Panc1 (cell line): ENCODE results near the gene FKBP2. TPM values are rescaled to one million over a fixed set of nuclear protein-coding genes. Genes with fewer than 3 reads are reported as not detected.

Source experiments
- ATAC-seq: fragments of 200-7000 bp; cut with Tn5 transposase; 2 replicates; pipeline ENCODE4 v1.9.1; 2020; ENCODE audit warnings: mild to moderate bottlenecking, moderate library complexity
- BruUV-seq: library from RNA; stranded (reverse); fragments of 400-500 nt; replicated peaks from 2 replicates; lab custom pipeline; 2021; lab: Mats Ljungman, UMichigan
- CTCF ChIA-PET: fragments of 300-600 bp; sonication (Branson Sonifier 250); formaldehyde crosslinking; loops from one replicate; lab custom pipeline; 2022; ENCODE audit warnings: antibody characterized with exemption; lab: Charles Lee
- POLR2A ChIA-PET: fragments of 300-600 bp; sonication (Branson Sonifier 250); formaldehyde crosslinking; loops from one replicate; lab custom pipeline; 2022; ENCODE audit warnings: antibody characterized with exemption; lab: Charles Lee
- DNase-seq: peaks from one replicate; pipeline ENCODE4 v3.0.0-alpha.2; 2010; ENCODE audit warnings: low read depth, low spot score
- H3K27ac ChIP-seq: 2 replicates; pipeline ENCODE4 v1.5.1; 2011; ENCODE audit warnings: mild to moderate bottlenecking, low read length, inconsistent platforms
- H3K27me3 ChIP-seq: fragments of 200-500 bp; sonication (Bioruptor generic); 2 replicates; pipeline ENCODE4 v1.6.0; 2014; ENCODE audit warnings: low read length, inconsistent platforms; ENCODE audit not compliant: control insufficient read depth, insufficient read depth
- H3K36me3 ChIP-seq: fragments of 200-500 bp; sonication (Bioruptor generic); 2 replicates; pipeline ENCODE4 v1.5.1; 2014; ENCODE audit warnings: inconsistent platforms, mild to moderate bottlenecking, low read length, moderate library complexity; ENCODE audit not compliant: control insufficient read depth, insufficient read depth
- H3K4me1 ChIP-seq: 2 replicates; pipeline ENCODE4 v1.5.1; 2011; ENCODE audit warnings: inconsistent platforms, mild to moderate bottlenecking, low read length, moderate library complexity; ENCODE audit not compliant: control insufficient read depth, insufficient read depth
- H3K4me3 ChIP-seq, 2 experiments: 2 replicates each; pipeline ENCODE4 v1.5.1; 2011 to 2012; ENCODE audit warnings: low read depth in 2 of 2, low read length in 2 of 2, mild to moderate bottlenecking in 2 of 2, inconsistent platforms in 1 of 2, moderate library complexity in 1 of 2
- H3K9me3 ChIP-seq: fragments of 200-500 bp; sonication (Bioruptor generic); 2 replicates; pipeline ENCODE4 v1.5.1; 2014; ENCODE audit warnings: low read depth, mild to moderate bottlenecking, inconsistent platforms, low read length, moderate library complexity; ENCODE audit not compliant: control insufficient read depth, insufficient read depth
- CTCF ChIP-seq: fragments of 450-650 bp; IDR thresholded peaks from 2 replicates; pipeline ENCODE4 v1.5.1; 2017; ENCODE audit warnings: mild to moderate bottlenecking
- POLR2AphosphoS5 ChIP-seq: IDR thresholded peaks from 2 replicates; pipeline ENCODE4 v1.6.1; 2012; ENCODE audit warnings: mild to moderate bottlenecking, low read depth, low read length, moderate library complexity
- REST ChIP-seq, 2 experiments: IDR thresholded peaks; 2 replicates each; pipeline ENCODE4 v1.6.1; 2011 to 2012; ENCODE audit warnings: low read depth in 2 of 2, control low read depth in 1 of 2, low read length in 1 of 2, mild to moderate bottlenecking in 1 of 2, moderate library complexity in 1 of 2; ENCODE audit not compliant: insufficient read depth in 1 of 2
- SIN3A ChIP-seq: IDR thresholded peaks from 2 replicates; pipeline ENCODE4 v1.6.1; 2012; ENCODE audit warnings: low read depth, mild to moderate bottlenecking, low read length, moderate library complexity, borderline replicate concordance; ENCODE audit not compliant: insufficient read depth
- TCF7L2 ChIP-seq: IDR thresholded peaks from 2 replicates; pipeline ENCODE4 v1.6.1; 2011; ENCODE audit warnings: mild to moderate bottlenecking, low read depth, low read length, inconsistent platforms
- in situ Hi-C: cut with HindIII; loops from 2 replicates; pipeline ENCODE4 v1.10.0; 2016; ENCODE audit warnings: low sequenced_read_pairs, low pct_unique_long_range_greater_than_20kb
- intact Hi-C: fragments of 100-400 bp; cut with micrococcal nuclease; formaldehyde crosslinking; loops from one replicate; pipeline ENCODE4 v1.10.0; 2022; ENCODE audit not compliant: unreplicated experiment
- total RNA-seq: library from RNA; stranded (reverse); gene quantifications from one replicate; pipeline ENCODE4 v1.2.1, GENCODE V29; 2021; ENCODE audit not compliant: unreplicated experiment

Gene FKBP2
- total RNA-seq, 1 experiment from 2014 or later, result 71.8 TPM

GRCh38 chr11:64246871-64247728, 6.2 kb downstream of the FKBP2 start, which contains the start of gene PPP1R14B:
Gene PPP1R14B, minus strand, starts transcription at chr11:64246943. Its CDS starts 270 bp downstream, at chr11:64246673.
- Histone ChIP-seq H3K27me3 (no peaks in the 10 kb centered on the region), H3K9me3 (no peaks in the 10 kb centered on the region), H3K36me3 (peaks cover 7% of the 10 kb centered on the region; the same call in 1 of the 2 replicates), H3K4me3 (peak within 1 kb of the TSS; percentile 85 to 95), H3K4me1 (peaks cover 54% of the 10 kb centered on the region), H3K27ac (peak within 1 kb of the TSS; percentile 99)
- no TSS peak for BruUV-seq
- CTCF ChIA-PET, result no interaction called here
- intact Hi-C loops (loop anchor here (10.0 kb wide), 1 partner anchor 58 kb away; the partner anchor contains the start of genes CATSPERZ and ESRRA), in situ Hi-C loops (no loop called here)
- no peak for DNase-seq
- POLR2A ChIA-PET, result no interaction called here
- peak; percentile 67 for ATAC-seq
- TF ChIP-seq CTCF, result no peak
- peak; percentile 62; the same call in 1 of the 2 replicates for TF ChIP-seq POLR2AphosphoS5
- TF ChIP-seq SIN3A, result peak; percentile 63; the same call in 1 of the 2 replicates

- peaks cover 55% of the 10 kb centered on the region for H3K4me1 ChIP-seq
- no peak for TF ChIP-seq SIN3A
- TF ChIP-seq TCF7L2, result no peak
- in situ Hi-C loops, result no loop called here
- no peaks in the 10 kb centered on the region for H3K27me3 ChIP-seq
- peak overlapping the region; percentile 85 to 94 for H3K4me3 ChIP-seq
- H3K36me3 ChIP-seq, result peaks cover 7% of the 10 kb centered on the region; the same call in 1 of the 2 replicates
- H3K27ac ChIP-seq, result peak overlapping the region; percentile 99
- no peak for ATAC-seq
- BruUV-seq, result no TSS peak
- intact Hi-C loops, result loop anchor here (10.0 kb wide), 1 partner anchor 57 kb away; the partner anchor contains the start of genes CATSPERZ and ESRRA
- ChIA-PET POLR2A (no interaction called here), CTCF (interaction anchor here (0.6 kb wide), 1 partner anchor 40 kb away, joined by 5 read pairs; no protein-coding TSS in a partner anchor)
- DNase-seq, result no peak
- H3K9me3 ChIP-seq, result no peaks in the 10 kb centered on the region
Measured at GRCh38 chr11:64247729-64248531, 7.0 kb downstream of the FKBP2 start.

- in situ Hi-C loops (no loop called here), intact Hi-C loops (loop anchor here (10.0 kb wide), 1 partner anchor 56 kb away; the partner anchor contains the start of genes CATSPERZ and ESRRA)
- H3K27ac ChIP-seq, result peak overlapping the region; percentile 99
- no peaks in the 10 kb centered on the region for H3K27me3 ChIP-seq
- DNase-seq (no peak), ATAC-seq (no peak)
- no TSS peak for BruUV-seq
- H3K9me3 ChIP-seq, result no peaks in the 10 kb centered on the region
- CTCF ChIA-PET, result interaction anchor here (0.6 kb wide), 1 partner anchor 41 kb away, joined by 5 read pairs; no protein-coding TSS in a partner anchor
- H3K4me1 ChIP-seq, result peaks cover 52% of the 10 kb centered on the region
- POLR2A ChIA-PET, result no interaction called here
- peaks cover 7% of the 10 kb centered on the region; the same call in 1 of the 2 replicates for H3K36me3 ChIP-seq
- no peak for TF ChIP-seq REST (IDR thresholded peaks at IDR 0.05; ENCODE audit: insufficient read depth in 1 of 2, low read depth in 2 of 2, low read length in 1 of 2)
- TF ChIP-seq CTCF, result no peak
- TF ChIP-seq SIN3A, result no peak
- no peak for TF ChIP-seq POLR2AphosphoS5
- TF ChIP-seq TCF7L2, result no peak
- H3K4me3 ChIP-seq, result no peak overlapping the region
Measured at GRCh38 chr11:64248578-64248977, 7.7 kb downstream of the FKBP2 start.
